ENCODE results near the gene RAD18. TPM values are rescaled to one million over a fixed set of nuclear protein-coding genes. Genes with fewer than 3 reads are reported as not detected.

RAD18 gene
- total RNA-seq, 1 donor from 2014 or later: 15.7 TPM

GRCh38 chr3:8987226-8987625 is 24.0 kb upstream of the RAD18 start:
- Histone ChIP-seq H3K9ac (ENCODE audit: low read depth in 1 of 3, low read length in 3 of 3) (no peak overlapping the region), H3K27me3 (ENCODE audit: control insufficient read depth in 3 of 3, insufficient read depth in 3 of 3, low read length in 3 of 3) (peaks cover 0 to 2% (median 0%) of the 10 kb centered on the region in 3 donors), H3K9me3 (ENCODE audit: control insufficient read depth in 3 of 3, low read length in 3 of 3) (no peaks in the 10 kb centered on the region), H3K27ac (ENCODE audit: low read depth, low read length) (no peak overlapping the region), H3K4me3 (ENCODE audit: low read length in 3 of 3) (no peak overlapping the region), H3K4me1 (ENCODE audit: control insufficient read depth in 3 of 3, insufficient read depth in 3 of 3, low read length in 3 of 3) (peaks cover 0 to 4% (median 0%) of the 10 kb centered on the region in 3 donors), H3K36me3 (ENCODE audit: control insufficient read depth in 3 of 3, insufficient read depth in 3 of 3, low read length in 3 of 3) (peaks cover 0 to 4% (median 0%) of the 10 kb centered on the region in 3 donors)

DNA sequence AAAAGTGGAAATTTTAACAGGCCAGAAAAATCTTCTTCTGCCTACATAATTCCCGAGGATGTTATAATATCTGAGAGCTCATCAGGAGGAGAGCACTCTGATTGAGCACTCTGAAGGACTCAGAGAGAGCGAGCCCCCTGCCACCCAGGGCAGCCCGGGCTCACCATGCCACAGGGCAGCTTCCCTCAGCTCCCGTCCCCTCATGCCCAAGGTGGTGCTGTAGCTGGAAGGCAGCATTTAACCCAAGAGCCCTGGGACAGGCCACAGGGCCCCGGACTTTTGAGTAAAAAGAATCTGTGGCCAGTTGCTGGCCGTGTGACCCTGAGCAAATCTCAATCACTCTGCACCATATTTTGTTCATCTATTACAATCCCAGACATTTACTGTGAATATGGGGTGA is 23.5 kb upstream of the RAD18 start:
- Histone ChIP-seq H3K9ac (ENCODE audit: low read depth in 1 of 3, low read length in 3 of 3) (no peak overlapping the region), H3K27ac (ENCODE audit: low read depth, low read length) (no peak overlapping the region), H3K9me3 (ENCODE audit: control insufficient read depth in 3 of 3, low read length in 3 of 3) (no peaks in the 10 kb centered on the region), H3K4me3 (ENCODE audit: low read length in 3 of 3) (no peak overlapping the region), H3K36me3 (ENCODE audit: control insufficient read depth in 3 of 3, insufficient read depth in 3 of 3, low read length in 3 of 3) (peaks cover 0 to 3% (median 0%) of the 10 kb centered on the region in 3 donors), H3K4me1 (ENCODE audit: control insufficient read depth in 3 of 3, insufficient read depth in 3 of 3, low read length in 3 of 3) (peaks cover 0 to 4% (median 0%) of the 10 kb centered on the region in 3 donors), H3K27me3 (ENCODE audit: control insufficient read depth in 3 of 3, insufficient read depth in 3 of 3, low read length in 3 of 3) (peaks cover 0 to 2% (median 0%) of the 10 kb centered on the region in 3 donors)

DNA sequence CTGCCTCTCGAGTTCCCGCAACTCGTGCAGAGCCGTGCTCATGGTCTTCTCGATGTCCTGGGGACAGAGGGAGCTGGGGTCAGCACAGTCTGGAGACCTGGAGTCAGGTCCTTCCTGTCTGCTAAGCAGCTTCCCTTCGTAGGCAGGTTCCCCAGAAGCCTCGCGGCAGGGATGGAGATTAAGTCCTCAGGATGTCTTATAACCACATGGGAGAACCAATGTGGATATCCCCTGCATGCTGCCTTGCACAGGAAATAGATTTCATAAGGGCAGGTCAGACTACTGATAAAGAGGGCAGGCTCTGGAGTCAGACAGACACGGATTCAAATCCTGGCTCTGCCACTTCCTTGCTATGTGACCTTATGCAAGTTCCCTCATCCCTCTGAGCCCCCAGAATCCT is 22.6 kb upstream of the RAD18 start:
- no peak overlapping the region for H3K27ac ChIP-seq (ENCODE audit: low read depth, low read length)
- H3K36me3 ChIP-seq (ENCODE audit: control insufficient read depth in 3 of 3, insufficient read depth in 3 of 3, low read length in 3 of 3): no peaks in the 10 kb centered on the region
- no peak overlapping the region for H3K4me3 ChIP-seq (ENCODE audit: low read length in 3 of 3)
- no peaks in the 10 kb centered on the region for H3K9me3 ChIP-seq (ENCODE audit: control insufficient read depth in 3 of 3, low read length in 3 of 3)
- H3K27me3 ChIP-seq (ENCODE audit: control insufficient read depth in 3 of 3, insufficient read depth in 3 of 3, low read length in 3 of 3): peaks cover 2 to 5% (median 4%) of the 10 kb centered on the region in 3 donors
- no peak overlapping the region for H3K9ac ChIP-seq (ENCODE audit: low read depth in 1 of 3, low read length in 3 of 3)
- peaks cover 0 to 7% (median 0%) of the 10 kb centered on the region in 3 donors for H3K4me1 ChIP-seq (ENCODE audit: control insufficient read depth in 3 of 3, insufficient read depth in 3 of 3, low read length in 3 of 3)

- Histone ChIP-seq H3K4me3 (ENCODE audit: low read length in 3 of 3) (no peak overlapping the region), H3K9ac (ENCODE audit: low read depth in 1 of 3, low read length in 3 of 3) (no peak overlapping the region), H3K27me3 (ENCODE audit: control insufficient read depth in 3 of 3, insufficient read depth in 3 of 3, low read length in 3 of 3) (peaks cover 5 to 9% (median 8%) of the 10 kb centered on the region in 3 donors), H3K27ac (ENCODE audit: low read depth, low read length) (no peak overlapping the region), H3K36me3 (ENCODE audit: control insufficient read depth in 3 of 3, insufficient read depth in 3 of 3, low read length in 3 of 3) (no peaks in the 10 kb centered on the region), H3K4me1 (ENCODE audit: control insufficient read depth in 3 of 3, insufficient read depth in 3 of 3, low read length in 3 of 3) (peaks cover 0 to 8% (median 0%) of the 10 kb centered on the region in 3 donors), H3K9me3 (ENCODE audit: control insufficient read depth in 3 of 3, low read length in 3 of 3) (no peaks in the 10 kb centered on the region)
Observed at GRCh38 chr3:8985411-8985831, 22.1 kb upstream of the RAD18 start.

GRCh38 chr3:8984526-8984925 is 21.3 kb upstream of the RAD18 start:
- Histone ChIP-seq H3K27me3 (ENCODE audit: control insufficient read depth in 3 of 3, insufficient read depth in 3 of 3, low read length in 3 of 3) (peaks cover 8 to 10% (median 8%) of the 10 kb centered on the region in 3 donors), H3K9ac (ENCODE audit: low read depth in 1 of 3, low read length in 3 of 3) (no peak overlapping the region), H3K9me3 (ENCODE audit: control insufficient read depth in 3 of 3, low read length in 3 of 3) (no peaks in the 10 kb centered on the region), H3K27ac (ENCODE audit: low read depth, low read length) (no peak overlapping the region), H3K4me1 (ENCODE audit: control insufficient read depth in 3 of 3, insufficient read depth in 3 of 3, low read length in 3 of 3) (peaks cover 0 to 8% (median 0%) of the 10 kb centered on the region in 3 donors), H3K36me3 (ENCODE audit: control insufficient read depth in 3 of 3, insufficient read depth in 3 of 3, low read length in 3 of 3) (no peaks in the 10 kb centered on the region), H3K4me3 (ENCODE audit: low read length in 3 of 3) (no peak overlapping the region)

DNA sequence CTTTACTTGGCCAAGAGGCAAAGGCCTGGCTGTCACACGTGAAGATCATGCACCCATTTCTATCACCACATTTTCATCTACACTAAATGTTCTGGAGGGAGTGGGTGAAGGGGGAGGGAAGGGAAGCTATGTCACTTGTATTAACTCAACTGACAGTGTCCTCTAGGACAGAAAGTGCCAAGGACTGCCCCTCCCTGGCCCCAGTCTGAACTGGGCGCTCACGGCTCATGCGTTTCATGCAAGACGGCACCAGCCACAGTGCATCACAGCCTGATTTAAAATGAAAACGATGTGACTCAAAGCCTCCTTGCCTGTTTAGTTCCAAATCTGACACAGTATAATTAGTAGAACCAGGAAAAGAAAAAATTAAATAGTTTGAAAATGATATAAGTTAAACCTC is 20.8 kb upstream of the RAD18 start:
- Histone ChIP-seq H3K9me3 (ENCODE audit: control insufficient read depth in 3 of 3, low read length in 3 of 3) (no peaks in the 10 kb centered on the region), H3K27me3 (ENCODE audit: control insufficient read depth in 3 of 3, insufficient read depth in 3 of 3, low read length in 3 of 3) (peaks cover 8 to 10% (median 8%) of the 10 kb centered on the region in 3 donors), H3K4me1 (ENCODE audit: control insufficient read depth in 3 of 3, insufficient read depth in 3 of 3, low read length in 3 of 3) (peaks cover 0 to 8% (median 0%) of the 10 kb centered on the region in 3 donors), H3K36me3 (ENCODE audit: control insufficient read depth in 3 of 3, insufficient read depth in 3 of 3, low read length in 3 of 3) (no peaks in the 10 kb centered on the region), H3K4me3 (ENCODE audit: low read length in 3 of 3) (no peak overlapping the region), H3K27ac (ENCODE audit: low read depth, low read length) (no peak overlapping the region), H3K9ac (ENCODE audit: low read depth in 1 of 3, low read length in 3 of 3) (no peak overlapping the region)

- no peaks in the 10 kb centered on the region for H3K36me3 ChIP-seq (ENCODE audit: control insufficient read depth in 3 of 3, insufficient read depth in 3 of 3, low read length in 3 of 3)
- peaks cover 0 to 8% (median 0%) of the 10 kb centered on the region in 3 donors for H3K4me1 ChIP-seq (ENCODE audit: control insufficient read depth in 3 of 3, insufficient read depth in 3 of 3, low read length in 3 of 3)
- no peak overlapping the region for H3K4me3 ChIP-seq (ENCODE audit: low read length in 3 of 3)
- no peaks in the 10 kb centered on the region for H3K9me3 ChIP-seq (ENCODE audit: control insufficient read depth in 3 of 3, low read length in 3 of 3)
- H3K27me3 ChIP-seq (ENCODE audit: control insufficient read depth in 3 of 3, insufficient read depth in 3 of 3, low read length in 3 of 3): peaks cover 8 to 12% (median 10%) of the 10 kb centered on the region in 3 donors
- H3K27ac ChIP-seq (ENCODE audit: low read depth, low read length): no peak overlapping the region
- no peak overlapping the region for H3K9ac ChIP-seq (ENCODE audit: low read depth in 1 of 3, low read length in 3 of 3)
Observed at GRCh38 chr3:8983591-8983990, 20.3 kb upstream of the RAD18 start.

- Histone ChIP-seq H3K4me3 (ENCODE audit: low read length in 3 of 3) (no peak overlapping the region), H3K27ac (ENCODE audit: low read depth, low read length) (no peak overlapping the region), H3K9me3 (ENCODE audit: control insufficient read depth in 3 of 3, low read length in 3 of 3) (no peaks in the 10 kb centered on the region), H3K27me3 (ENCODE audit: control insufficient read depth in 3 of 3, insufficient read depth in 3 of 3, low read length in 3 of 3) (peaks cover 10 to 15% (median 12%) of the 10 kb centered on the region in 3 donors), H3K4me1 (ENCODE audit: control insufficient read depth in 3 of 3, insufficient read depth in 3 of 3, low read length in 3 of 3) (peaks cover 0 to 5% (median 0%) of the 10 kb centered on the region in 3 donors), H3K9ac (ENCODE audit: low read depth in 1 of 3, low read length in 3 of 3) (no peak overlapping the region), H3K36me3 (ENCODE audit: control insufficient read depth in 3 of 3, insufficient read depth in 3 of 3, low read length in 3 of 3) (no peaks in the 10 kb centered on the region)
Observed at GRCh38 chr3:8983026-8983425, 19.8 kb upstream of the RAD18 start.

- Histone ChIP-seq H3K27me3 (ENCODE audit: control insufficient read depth in 3 of 3, insufficient read depth in 3 of 3, low read length in 3 of 3) (peaks cover 10 to 20% (median 16%) of the 10 kb centered on the region in 3 donors), H3K27ac (ENCODE audit: low read depth, low read length) (no peak overlapping the region), H3K4me1 (ENCODE audit: control insufficient read depth in 3 of 3, insufficient read depth in 3 of 3, low read length in 3 of 3) (peaks cover 0 to 5% (median 0%) of the 10 kb centered on the region in 3 donors), H3K36me3 (ENCODE audit: control insufficient read depth in 3 of 3, insufficient read depth in 3 of 3, low read length in 3 of 3) (no peaks in the 10 kb centered on the region), H3K4me3 (ENCODE audit: low read length in 3 of 3) (no peak overlapping the region), H3K9me3 (ENCODE audit: control insufficient read depth in 3 of 3, low read length in 3 of 3) (no peaks in the 10 kb centered on the region), H3K9ac (ENCODE audit: low read depth in 1 of 3, low read length in 3 of 3) (no peak overlapping the region)
Observed at GRCh38 chr3:8982509-8982908, 19.2 kb upstream of the RAD18 start.

DNA sequence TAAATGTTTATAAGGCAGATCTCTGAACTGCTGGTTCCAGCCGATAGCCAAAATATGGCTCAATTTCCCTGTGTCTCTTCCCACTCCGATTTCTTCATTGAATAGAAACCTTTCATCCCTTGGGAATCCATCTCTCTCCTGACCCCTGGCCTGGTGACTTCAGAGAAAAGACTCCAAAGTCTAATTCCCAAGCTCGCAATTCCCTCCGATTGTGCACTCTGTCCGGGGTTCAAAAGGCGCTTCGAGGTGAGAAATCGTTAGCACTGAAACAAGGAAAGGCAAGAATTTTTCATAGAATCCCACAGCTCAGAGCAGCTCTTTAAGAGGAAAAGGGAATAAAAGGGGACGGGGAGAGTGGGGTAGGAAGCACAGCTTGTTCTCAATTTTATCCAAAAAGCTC is 18.4 kb upstream of the RAD18 start:
- Histone ChIP-seq H3K9me3 (ENCODE audit: control insufficient read depth in 3 of 3, low read length in 3 of 3) (no peaks in the 10 kb centered on the region), H3K4me1 (ENCODE audit: control insufficient read depth in 3 of 3, insufficient read depth in 3 of 3, low read length in 3 of 3) (peaks cover 0 to 5% (median 0%) of the 10 kb centered on the region in 3 donors), H3K27ac (ENCODE audit: low read depth, low read length) (no peak overlapping the region), H3K4me3 (ENCODE audit: low read length in 3 of 3) (no peak overlapping the region), H3K9ac (ENCODE audit: low read depth in 1 of 3, low read length in 3 of 3) (no peak overlapping the region), H3K36me3 (ENCODE audit: control insufficient read depth in 3 of 3, insufficient read depth in 3 of 3, low read length in 3 of 3) (no peaks in the 10 kb centered on the region), H3K27me3 (ENCODE audit: control insufficient read depth in 3 of 3, insufficient read depth in 3 of 3, low read length in 3 of 3) (peaks cover 16 to 28% (median 18%) of the 10 kb centered on the region in 3 donors)
